Mammary epithelial cell (primary cell): ENCODE measurements around the gene RAI14.

Source experiments
- CTCF ChIP-seq, 2 donors: IDR thresholded peaks in 1 of 2; conservative IDR thresholded peaks in 1 of 2; 2 replicates each; pipeline ENCODE4 v1.5.1; 2011 to 2012; ENCODE audit warnings: inconsistent platforms in 2 of 2, low read length in 2 of 2, mild to moderate bottlenecking in 2 of 2, control low read depth in 1 of 2, low read depth in 1 of 2; ENCODE audit not compliant: insufficient read depth in 1 of 2; ENCODE audit errors: extremely low read depth in 1 of 2
- EZH2 ChIP-seq: IDR thresholded peaks from 2 replicates; pipeline ENCODE4 v1.6.1; 2012; ENCODE audit warnings: low read length, inconsistent platforms, borderline replicate concordance

GRCh38 chr5:34771076-34771475, 114.9 kb downstream of the RAI14 start:
- TF ChIP-seq EZH2 (no peak), CTCF (conservative IDR thresholded peaks at IDR 0.05 in 1 of 2, IDR thresholded peaks at IDR 0.05 in 1 of 2; ENCODE audit: extremely low read depth in 1 of 2, insufficient read depth in 1 of 2, low read depth in 1 of 2, low read length in 2 of 2) (no peak)
